ENCODE results near the gene TRIM14.
"Not testable (repeated sequence)": the region's sequence is repeated elsewhere in the genome, so short reads cannot be mapped to it uniquely, and the experiment has no call there.

- not testable (repeated sequence) for TF ChIP-seq CTCF (IDR thresholded peaks at IDR 0.05); ZFX (IDR thresholded peaks at IDR 0.05; ENCODE audit: borderline replicate concordance)
These were observed 1.9 kb downstream of the TRIM14 start for GRCh38 chr9:98117097-98117496.

Data from 22Rv1 (cell line).